Central memory CD8-positive, alpha-beta T cell (primary cell): ENCODE data around the gene TMEM17.
"Not testable (repeated sequence)": the region's sequence is repeated elsewhere in the genome, so short reads cannot be mapped to it uniquely, and the experiment has no call there.

Experiments
- ATAC-seq: fragments of 150-1000 bp; cut with Tn5 transposase; replicated peaks from 2 replicates; pipeline ENCODE4 v1.10.0; 2022; ENCODE audit warnings: mild to moderate bottlenecking, moderate FRiP score, moderate number of reproducible peaks; ENCODE audit not compliant: poor library complexity, severe bottlenecking; ENCODE audit errors: extremely low read depth
- DNase-seq, 2 donors: peaks; one replicate each; pipeline ENCODE4 v3.0.0; 2021; ENCODE audit warnings: low spot score in 2 of 2
- H3K27ac Mint-ChIP-seq: one replicate; pipeline ENCODE4 v1.8.0; 2022; ENCODE audit warnings: low read depth, mild to moderate bottlenecking, moderate library complexity, mixed read lengths
- H3K27me3 Mint-ChIP-seq: one replicate; pipeline ENCODE4 v1.8.0; 2022; ENCODE audit warnings: mixed read lengths
- H3K36me3 Mint-ChIP-seq: one replicate; pipeline ENCODE4 v1.8.0; 2022; ENCODE audit warnings: mild to moderate bottlenecking, moderate library complexity, mixed read lengths; ENCODE audit not compliant: insufficient read depth
- H3K4me1 Mint-ChIP-seq: one replicate; pipeline ENCODE4 v1.8.0; 2022; ENCODE audit warnings: mixed read lengths
- H3K4me3 Mint-ChIP-seq: one replicate; pipeline ENCODE4 v1.8.0; 2022; ENCODE audit warnings: mild to moderate bottlenecking, moderate library complexity, mixed read lengths
- H3K9me3 Mint-ChIP-seq: one replicate; pipeline ENCODE4 v1.8.0; 2022; ENCODE audit warnings: mixed read lengths

TMEM17 gene, protein sequence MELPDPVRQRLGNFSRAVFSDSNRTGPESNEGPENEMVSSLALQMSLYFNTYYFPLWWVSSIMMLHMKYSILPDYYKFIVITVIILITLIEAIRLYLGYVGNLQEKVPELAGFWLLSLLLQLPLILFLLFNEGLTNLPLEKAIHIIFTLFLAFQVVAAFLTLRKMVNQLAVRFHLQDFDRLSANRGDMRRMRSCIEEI

DNA sequence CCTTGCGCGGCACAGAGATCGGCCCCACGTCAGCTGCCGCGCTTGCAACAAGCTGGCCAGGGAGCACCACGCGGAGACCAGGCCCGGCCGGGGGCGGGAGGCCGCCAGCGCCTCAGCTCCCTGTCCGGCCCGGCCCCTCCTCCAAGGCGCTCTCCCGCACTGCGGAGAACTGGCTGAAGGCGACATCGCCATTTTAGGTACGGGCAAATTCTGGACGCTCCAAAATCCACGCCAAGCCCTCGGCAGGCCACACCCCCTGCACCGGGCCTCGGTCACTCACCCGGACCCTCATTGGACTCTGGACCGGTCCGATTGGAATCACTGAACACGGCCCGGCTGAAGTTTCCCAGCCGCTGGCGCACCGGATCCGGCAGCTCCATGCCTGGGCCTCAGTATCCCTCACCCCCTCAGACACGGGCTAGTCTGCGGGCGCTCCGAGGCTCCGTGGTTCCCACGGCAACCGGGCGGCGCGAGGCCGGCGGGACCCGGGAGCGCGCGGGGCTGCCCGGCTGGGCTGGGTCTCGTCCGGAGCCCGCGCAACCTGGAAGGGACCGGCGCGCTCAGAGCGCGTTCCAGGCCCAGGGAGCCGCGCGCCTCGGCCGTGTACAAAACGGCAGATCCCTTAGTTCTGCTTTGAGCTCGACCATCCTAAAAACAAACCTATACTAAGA lies at the start of gene TMEM17:
TSS of gene TMEM17 (minus strand) at position 446 of the 671 bp plus-strand sequence. CDS start at position 380, 66 bp downstream.
- Mint-ChIP-seq H3K4me1 (peaks cover 12% of the 10 kb centered on the region), H3K27ac (peak within 1 kb of the TSS; percentile 26), H3K9me3 (no peaks in the 10 kb centered on the region), H3K4me3 (peak within 1 kb of the TSS; percentile 79), H3K27me3 (peaks cover 11% of the 10 kb centered on the region), H3K36me3 (no peaks in the 10 kb centered on the region)
- peak; percentile 58 for ATAC-seq
- peak; percentile 11 to 14 for DNase-seq

DNA sequence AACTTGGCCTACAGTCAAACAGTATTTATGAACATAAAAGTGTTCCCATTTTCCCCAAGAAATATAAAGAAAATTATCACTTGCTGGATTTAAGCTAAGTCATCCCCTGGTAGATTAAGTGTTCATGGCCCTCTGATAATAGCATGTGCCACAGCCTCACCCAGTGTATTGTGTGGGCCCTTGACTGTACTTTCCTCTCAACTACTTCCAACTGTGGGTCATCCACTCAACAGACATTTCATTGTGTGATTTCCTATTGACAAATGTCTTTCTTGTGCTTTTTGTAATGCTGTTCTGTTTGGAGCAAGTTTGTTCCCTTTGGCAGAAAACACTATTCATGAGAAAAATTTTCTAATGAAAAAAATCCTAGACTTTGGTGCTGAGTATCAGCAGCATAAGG lies 48.4 kb upstream of the TMEM17 start:
- Mint-ChIP-seq H3K27ac (no peak overlapping the region), H3K4me3 (no peak overlapping the region), H3K27me3 (peaks cover 44% of the 10 kb centered on the region), H3K36me3 (no peaks in the 10 kb centered on the region), H3K9me3 (peaks cover 5% of the 10 kb centered on the region), H3K4me1 (no peaks in the 10 kb centered on the region)
- DNase-seq (no peak), ATAC-seq (no peak)

DNA sequence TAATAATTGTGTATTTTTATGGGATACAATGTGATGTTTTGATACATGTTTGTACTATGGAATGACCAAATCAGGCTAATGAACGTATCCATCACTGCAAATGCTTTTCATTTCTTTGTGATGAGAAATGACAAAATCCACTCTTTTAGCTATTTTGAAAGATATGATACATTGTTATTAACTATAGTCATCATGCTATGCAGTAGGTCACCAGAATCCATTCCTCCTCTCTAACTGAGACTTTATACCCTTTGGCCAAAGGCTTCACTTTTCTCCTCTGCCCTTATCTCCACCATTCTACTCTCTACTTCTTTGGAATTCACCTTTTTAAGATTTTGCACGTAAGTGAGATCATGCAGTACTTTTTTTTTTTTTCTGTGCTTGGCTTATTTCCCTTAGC lies 44.5 kb upstream of the TMEM17 start:
- ATAC-seq, result no peak
- Mint-ChIP-seq H3K4me1 (no peaks in the 10 kb centered on the region), H3K27me3 (peaks cover 23% of the 10 kb centered on the region), H3K4me3 (no peak overlapping the region), H3K36me3 (no peaks in the 10 kb centered on the region), H3K9me3 (no peaks in the 10 kb centered on the region), H3K27ac (no peak overlapping the region)
- no peak for DNase-seq

DNA sequence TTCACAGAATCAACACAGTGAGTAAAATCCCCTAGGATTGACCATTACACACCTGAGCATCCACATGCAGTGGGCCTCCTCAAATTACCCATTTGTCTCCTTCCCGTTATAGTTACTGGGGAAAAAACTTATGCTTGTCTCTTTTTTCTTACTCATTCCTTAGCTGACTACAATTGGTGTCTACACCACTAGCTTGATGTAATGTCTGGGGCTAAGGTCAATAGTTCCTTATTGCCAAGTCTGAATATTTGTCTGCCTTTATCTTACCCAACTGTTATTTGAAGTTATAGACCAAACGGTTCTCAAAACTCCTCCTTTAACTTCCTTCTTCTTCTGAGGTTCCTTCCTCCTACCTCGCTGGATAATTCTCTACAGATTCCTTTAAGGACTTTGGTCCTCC lies 41.9 kb upstream of the TMEM17 start:
- no peaks in the 10 kb centered on the region for H3K9me3 Mint-ChIP-seq
- ATAC-seq, result no peak
- H3K27me3 Mint-ChIP-seq, result no peaks in the 10 kb centered on the region
- no peak for DNase-seq
- H3K4me3 Mint-ChIP-seq, result no peak overlapping the region
- no peaks in the 10 kb centered on the region for H3K4me1 Mint-ChIP-seq
- no peaks in the 10 kb centered on the region for H3K36me3 Mint-ChIP-seq
- H3K27ac Mint-ChIP-seq, result no peak overlapping the region

DNA sequence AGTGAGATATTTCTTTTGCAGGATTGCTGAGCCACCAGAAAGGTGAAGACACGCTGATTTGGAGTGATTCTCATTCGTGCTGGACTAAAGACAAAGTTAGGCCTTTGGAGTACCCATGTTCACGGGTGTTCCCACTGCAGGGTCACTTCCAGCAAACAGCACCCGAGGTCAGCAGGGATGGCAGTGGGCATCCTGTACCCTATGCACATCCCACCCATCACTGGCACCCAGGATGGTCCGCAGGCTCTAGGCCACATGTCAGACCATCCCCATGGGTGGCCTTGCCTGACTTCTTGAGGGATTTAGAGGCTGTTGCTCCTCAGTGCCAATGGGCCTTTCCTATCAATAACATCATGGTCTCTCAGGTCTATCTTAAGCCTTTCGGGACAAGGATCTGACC lies 39.3 kb upstream of the TMEM17 start:
- Mint-ChIP-seq H3K27ac (no peak overlapping the region), H3K9me3 (no peaks in the 10 kb centered on the region), H3K36me3 (no peaks in the 10 kb centered on the region), H3K4me1 (no peaks in the 10 kb centered on the region), H3K27me3 (peaks cover 10% of the 10 kb centered on the region), H3K4me3 (no peak overlapping the region)
- ATAC-seq (no peak), DNase-seq (no peak)

DNA sequence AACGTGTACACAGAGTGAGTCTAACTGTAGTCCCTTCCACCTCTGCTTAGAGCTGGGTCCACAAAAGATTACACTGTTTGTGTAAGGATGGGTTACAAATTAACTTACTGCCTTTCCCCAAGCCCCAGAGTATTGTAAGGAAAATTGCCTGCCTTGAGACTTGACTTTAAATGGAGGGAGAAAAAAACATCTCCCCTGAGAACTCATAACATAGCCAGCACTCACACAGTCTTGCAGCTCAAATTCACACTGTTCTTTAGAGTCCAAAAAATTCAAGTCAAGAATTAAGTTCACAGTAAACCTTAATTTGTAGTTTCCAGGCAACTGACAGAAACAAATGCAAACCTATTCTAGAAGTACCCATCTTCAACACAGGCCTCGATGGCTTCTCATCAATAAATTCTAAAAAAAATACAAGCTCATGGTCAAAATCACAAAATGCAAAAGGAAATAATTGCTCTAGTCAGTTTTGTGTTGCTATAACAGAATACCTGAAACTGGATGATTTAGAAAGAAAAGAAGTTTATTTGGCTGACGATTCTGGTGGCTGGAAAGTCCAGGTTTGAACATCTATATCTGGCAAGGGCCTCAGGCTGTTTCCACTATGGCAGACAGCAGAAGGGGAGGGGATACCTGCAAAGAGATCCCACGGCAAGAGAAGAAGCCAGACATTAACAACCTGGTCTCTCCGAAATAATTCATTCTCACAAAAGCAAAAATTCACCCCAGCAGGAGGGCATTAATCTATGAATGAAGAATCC lies 34.6 kb upstream of the TMEM17 start:
- no peaks in the 10 kb centered on the region for H3K9me3 Mint-ChIP-seq
- no peaks in the 10 kb centered on the region for H3K36me3 Mint-ChIP-seq
- no peak for ATAC-seq
- H3K4me3 Mint-ChIP-seq, result no peak overlapping the region
- H3K27ac Mint-ChIP-seq, result no peak overlapping the region
- H3K4me1 Mint-ChIP-seq, result no peaks in the 10 kb centered on the region
- H3K27me3 Mint-ChIP-seq, result peaks cover 40% of the 10 kb centered on the region
- DNase-seq, result no peak

DNA sequence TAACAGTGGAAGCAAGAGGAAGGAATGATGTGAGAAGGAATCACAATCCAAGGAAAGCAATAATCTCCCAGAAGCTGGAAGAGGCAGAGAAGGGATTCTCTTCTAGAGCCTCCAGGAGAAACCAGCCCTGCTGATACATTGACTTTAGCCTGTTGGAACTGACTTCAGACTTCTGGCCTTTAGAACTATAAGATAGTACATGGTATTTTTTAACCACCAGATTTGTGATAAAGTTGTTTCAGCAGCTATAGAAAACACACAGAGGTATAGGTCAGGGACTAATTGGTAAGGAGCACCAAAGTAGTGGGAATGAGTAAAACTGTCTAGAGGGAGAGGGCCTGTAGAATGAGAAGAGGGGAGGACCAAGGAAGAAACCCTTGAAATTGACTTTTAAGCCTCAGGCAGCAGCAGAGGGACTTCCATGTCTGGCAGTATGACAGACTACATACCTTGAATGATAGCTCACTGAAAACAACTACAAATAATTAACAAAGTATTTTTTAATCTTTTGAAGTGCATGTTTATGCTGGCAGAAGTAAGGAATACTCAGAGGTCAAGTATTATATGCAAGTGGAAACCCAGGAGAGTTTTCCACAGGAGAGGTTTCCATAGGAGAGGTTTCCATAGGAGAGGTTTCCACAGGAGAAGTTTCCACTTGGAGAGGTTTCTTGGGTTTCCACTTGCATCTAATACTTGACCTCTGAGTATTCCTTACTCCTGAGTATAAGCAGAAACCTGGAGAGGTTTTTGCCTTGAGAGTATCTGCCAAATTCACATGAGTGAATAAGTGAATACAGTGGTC lies 33.8 kb upstream of the TMEM17 start:
- peaks cover 5% of the 10 kb centered on the region for H3K9me3 Mint-ChIP-seq
- ATAC-seq (no peak), DNase-seq (no peak)
- H3K27me3 Mint-ChIP-seq, result peaks cover 47% of the 10 kb centered on the region
- H3K27ac Mint-ChIP-seq, result no peak overlapping the region
- H3K4me1 Mint-ChIP-seq, result no peaks in the 10 kb centered on the region
- no peaks in the 10 kb centered on the region for H3K36me3 Mint-ChIP-seq
- no peak overlapping the region for H3K4me3 Mint-ChIP-seq

DNA sequence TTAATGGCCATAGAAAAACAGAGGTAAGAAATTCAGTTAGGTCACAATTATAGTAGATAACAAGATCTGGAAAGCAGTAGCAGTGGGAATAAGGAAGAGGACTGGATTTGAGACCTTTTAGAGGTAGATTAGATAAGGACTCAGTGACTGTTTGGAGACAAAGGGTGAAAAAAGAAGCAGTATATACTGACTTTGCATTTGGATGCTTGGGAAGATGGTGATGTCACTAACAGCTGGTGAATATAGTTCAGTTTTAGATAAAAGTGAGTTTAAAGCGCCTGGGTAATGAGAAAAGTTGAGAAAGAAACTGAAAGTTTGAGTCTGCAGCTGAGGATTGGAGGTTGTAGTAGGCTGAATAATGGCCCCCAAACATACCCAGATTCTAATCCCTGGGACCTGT lies 32.8 kb upstream of the TMEM17 start:
- H3K36me3 Mint-ChIP-seq, result peaks cover 2% of the 10 kb centered on the region
- ATAC-seq (no peak), DNase-seq (no peak)
- H3K27me3 Mint-ChIP-seq, result peaks cover 55% of the 10 kb centered on the region
- no peak overlapping the region for H3K4me3 Mint-ChIP-seq
- no peak overlapping the region for H3K27ac Mint-ChIP-seq
- H3K4me1 Mint-ChIP-seq, result no peaks in the 10 kb centered on the region
- H3K9me3 Mint-ChIP-seq, result peaks cover 12% of the 10 kb centered on the region

DNA sequence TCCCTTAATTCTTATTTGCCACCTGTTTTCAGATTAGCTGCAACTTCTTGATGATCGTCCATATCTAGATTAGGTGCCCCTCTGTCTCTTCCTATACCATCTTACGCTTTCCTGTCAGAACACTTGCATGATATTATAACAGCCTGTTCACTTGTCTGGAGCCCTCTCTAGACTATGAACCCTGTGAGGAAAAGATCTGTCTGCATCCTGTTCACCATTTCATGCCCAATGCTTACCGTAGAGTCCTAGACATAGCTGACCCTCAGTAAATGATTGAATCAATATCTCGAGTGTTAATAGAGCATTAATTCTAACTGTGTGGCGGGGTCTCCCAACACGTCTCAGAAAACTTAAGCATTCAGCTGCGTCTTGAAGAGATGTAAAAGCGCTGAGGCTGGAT lies 31.8 kb upstream of the TMEM17 start:
- peaks cover 65% of the 10 kb centered on the region for H3K27me3 Mint-ChIP-seq
- H3K4me3 Mint-ChIP-seq, result no peak overlapping the region
- DNase-seq (no peak), ATAC-seq (no peak)
- no peak overlapping the region for H3K27ac Mint-ChIP-seq
- H3K4me1 Mint-ChIP-seq, result no peaks in the 10 kb centered on the region
- peaks cover 2% of the 10 kb centered on the region for H3K36me3 Mint-ChIP-seq
- H3K9me3 Mint-ChIP-seq, result peaks cover 12% of the 10 kb centered on the region

DNA sequence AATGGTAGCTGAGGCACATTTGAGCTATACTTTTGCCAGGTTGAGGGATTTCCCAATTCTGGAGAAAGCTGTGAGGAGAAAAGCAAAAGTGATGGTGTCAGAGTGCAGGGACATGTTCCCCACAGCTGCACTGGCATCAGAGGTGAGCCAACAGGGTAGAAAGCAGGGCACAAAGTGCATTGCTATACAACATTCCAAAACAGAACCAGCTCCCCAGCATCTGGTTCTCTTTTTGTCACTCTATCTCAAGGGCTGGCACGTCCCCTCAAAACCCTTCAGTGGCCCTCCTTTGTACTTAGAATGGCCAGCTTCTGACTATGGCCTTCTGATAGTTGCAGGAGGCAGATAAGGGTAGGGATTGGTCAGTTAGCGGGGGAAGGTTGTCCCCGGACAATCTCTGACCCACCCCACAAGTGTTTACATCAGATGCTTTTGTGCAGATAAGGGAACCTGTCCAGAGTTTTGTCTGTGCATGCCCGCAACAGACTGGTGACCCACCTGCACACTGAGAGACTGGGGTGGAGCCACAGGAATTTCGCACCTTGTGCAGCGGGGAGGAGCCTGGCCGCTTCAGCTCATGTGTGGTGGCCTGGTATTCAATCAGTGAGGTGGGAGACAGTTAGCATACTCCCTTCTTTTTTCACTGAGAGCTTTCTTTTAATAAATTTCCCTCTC lies 31.0 kb upstream of the TMEM17 start:
- ATAC-seq, result no peak
- Mint-ChIP-seq H3K9me3 (peaks cover 12% of the 10 kb centered on the region), H3K4me1 (no peaks in the 10 kb centered on the region), H3K27me3 (peaks cover 73% of the 10 kb centered on the region), H3K4me3 (no peak overlapping the region), H3K27ac (no peak overlapping the region), H3K36me3 (peaks cover 2% of the 10 kb centered on the region)
- DNase-seq, result no peak

DNA sequence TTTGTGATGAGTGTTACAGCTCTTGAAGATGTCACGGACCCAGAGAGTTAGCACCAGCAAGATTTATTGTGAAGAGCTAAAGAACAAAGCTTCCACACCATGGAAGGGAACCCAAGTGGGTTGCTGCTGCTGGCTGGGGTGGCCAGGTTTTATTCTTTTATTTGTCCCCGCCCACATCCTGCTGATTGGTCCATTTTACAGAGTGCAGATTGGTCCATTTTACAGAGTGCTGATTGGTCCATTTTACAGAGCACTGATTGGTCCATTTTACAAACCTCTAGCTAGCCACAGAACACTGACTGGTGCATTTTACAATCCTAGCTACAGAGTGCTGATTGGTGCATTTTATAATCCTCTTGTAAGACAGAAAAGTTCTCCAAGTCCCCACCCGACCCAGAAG lies 29.5 kb upstream of the TMEM17 start:
- ATAC-seq, DNase-seq, H3K27ac Mint-ChIP-seq, H3K36me3 Mint-ChIP-seq, H3K4me3 Mint-ChIP-seq, H3K4me1 Mint-ChIP-seq: not testable (repeated sequence)
- H3K9me3 Mint-ChIP-seq, result peaks cover 12% of the 10 kb centered on the region
- H3K27me3 Mint-ChIP-seq, result peaks cover 77% of the 10 kb centered on the region

DNA sequence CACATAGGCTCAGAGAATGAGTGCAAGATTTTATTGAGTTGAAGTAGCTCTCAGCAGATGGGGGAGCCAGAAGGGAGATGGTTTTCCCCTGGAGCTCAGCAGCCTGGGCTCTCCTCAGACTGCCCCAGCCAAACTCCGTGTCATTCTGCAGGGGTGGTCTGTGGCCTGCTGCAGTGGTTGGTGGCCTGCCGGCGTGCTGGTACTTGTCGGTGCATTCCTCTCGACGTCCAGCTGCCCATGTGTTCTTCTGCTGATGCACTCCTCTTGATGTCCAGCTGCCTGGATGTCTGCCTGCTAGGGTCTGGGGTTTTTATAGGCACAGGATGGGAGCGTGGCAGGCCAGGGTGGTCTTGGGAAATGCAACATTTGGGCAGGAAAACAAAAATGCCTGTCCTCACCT lies 25.6 kb upstream of the TMEM17 start:
- H3K27me3 Mint-ChIP-seq, result peaks cover 80% of the 10 kb centered on the region

More for the DNA sequence above, 25.6 kb upstream of the TMEM17 start:
- ATAC-seq (no peak), DNase-seq (no peak)
- H3K4me3 Mint-ChIP-seq, result no peak overlapping the region
- H3K36me3 Mint-ChIP-seq, result peaks cover 2% of the 10 kb centered on the region
- peaks cover 12% of the 10 kb centered on the region for H3K9me3 Mint-ChIP-seq
- no peaks in the 10 kb centered on the region for H3K4me1 Mint-ChIP-seq
- H3K27ac Mint-ChIP-seq, result no peak overlapping the region
